Dermis lymphatic vessel endothelial cell (primary cell): ENCODE data around the gene C15orf40. TPM values are rescaled to one million over a fixed set of nuclear protein-coding genes. Genes with fewer than 3 reads are reported as not detected.

Source experiments
- total RNA-seq: library from RNA; depleted of rRNA; stranded (reverse); fragments of >200 nt; gene quantifications from 2 replicates; pipeline ENCODE4 v1.2.1, GENCODE V29; 2014

The C15orf40 gene
- 8.3 and 21.1 TPM in 2 replicates for total RNA-seq

DNA sequence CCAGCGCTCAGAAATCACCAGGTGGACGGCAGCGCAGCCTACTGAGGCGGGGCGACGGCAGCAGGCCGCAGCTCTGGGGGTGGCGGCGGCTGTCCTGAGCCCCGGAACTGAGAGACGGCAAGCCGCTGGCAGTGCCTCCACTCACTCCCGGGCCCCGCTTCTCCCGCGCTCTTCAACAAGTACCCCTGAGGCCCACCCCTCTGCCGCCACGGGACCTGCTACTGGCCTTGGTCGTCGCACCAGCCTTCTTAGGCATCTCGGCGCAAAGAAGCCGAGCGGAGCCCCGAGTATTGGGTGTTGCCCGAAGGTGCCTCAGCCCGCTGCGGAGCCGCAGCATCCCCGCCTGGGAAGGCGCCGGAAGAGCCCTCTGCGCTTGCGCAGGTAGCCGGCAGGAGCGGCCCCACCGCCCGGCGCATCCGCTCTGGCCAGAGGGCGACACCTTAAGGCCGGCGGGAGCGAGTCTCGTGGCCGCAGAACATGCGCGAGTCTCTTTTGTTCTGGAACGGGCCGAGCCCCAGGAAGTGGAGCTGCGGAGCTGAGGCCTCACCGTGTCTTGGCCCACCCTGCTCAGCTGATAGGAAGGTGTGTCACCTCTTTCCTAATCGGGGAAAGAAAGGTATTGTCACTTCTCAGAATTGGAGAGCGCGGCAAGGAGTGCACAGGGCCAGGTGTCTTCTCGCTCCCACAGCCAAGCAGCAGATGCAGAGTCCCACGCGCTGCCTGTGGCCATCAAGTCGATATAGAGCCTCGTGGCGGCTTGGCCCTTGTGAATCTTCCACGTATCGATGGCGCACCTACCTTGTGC is at the start of gene C15orf40:
TSS of gene C15orf40 (minus strand) at position 369 of the 805 bp plus-strand sequence. CDS start at position 337, 32 bp downstream.

DNA sequence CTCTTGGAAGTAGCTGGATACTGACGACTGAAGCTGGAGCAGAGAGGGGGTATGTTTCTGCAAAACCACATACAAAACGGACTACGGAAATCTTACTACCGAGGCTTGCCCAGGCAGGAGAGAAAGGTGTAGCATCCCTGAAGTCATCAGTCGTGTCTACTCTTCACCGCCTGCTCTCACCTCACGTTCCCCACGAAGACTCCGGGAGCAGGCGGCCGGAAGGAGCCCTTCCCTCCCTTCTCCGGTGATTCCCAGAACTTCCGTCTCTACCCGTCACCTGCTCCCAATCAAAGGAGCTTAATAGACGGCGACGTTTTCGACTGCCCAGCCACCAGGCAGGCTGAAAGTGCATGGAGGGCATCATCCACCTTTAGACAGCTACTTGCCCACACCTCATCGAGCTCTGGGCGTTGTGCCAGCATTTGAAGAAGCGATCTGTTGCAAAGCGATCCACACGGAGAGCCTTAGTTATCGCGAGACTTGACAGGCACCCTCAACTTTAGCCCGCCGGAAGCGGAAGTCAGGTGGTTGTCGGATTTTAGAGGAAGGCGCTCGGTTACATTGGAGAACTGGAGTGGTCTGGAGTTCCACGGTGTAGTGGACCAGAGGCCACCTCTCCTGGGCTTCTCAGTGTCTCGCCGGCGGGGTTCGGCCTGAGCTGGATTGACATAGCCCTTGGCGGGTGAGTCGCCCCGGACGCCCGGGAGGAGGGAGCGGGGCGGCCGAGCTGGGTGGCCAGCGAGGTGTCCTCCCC is 25.6 kb downstream of the C15orf40 start, which contains the start of gene RAMAC:
TSS of gene RAMAC (plus strand) at position 523 of the 754 bp plus-strand sequence. CDS start 2,809 bp downstream, outside the sequence.

DNA sequence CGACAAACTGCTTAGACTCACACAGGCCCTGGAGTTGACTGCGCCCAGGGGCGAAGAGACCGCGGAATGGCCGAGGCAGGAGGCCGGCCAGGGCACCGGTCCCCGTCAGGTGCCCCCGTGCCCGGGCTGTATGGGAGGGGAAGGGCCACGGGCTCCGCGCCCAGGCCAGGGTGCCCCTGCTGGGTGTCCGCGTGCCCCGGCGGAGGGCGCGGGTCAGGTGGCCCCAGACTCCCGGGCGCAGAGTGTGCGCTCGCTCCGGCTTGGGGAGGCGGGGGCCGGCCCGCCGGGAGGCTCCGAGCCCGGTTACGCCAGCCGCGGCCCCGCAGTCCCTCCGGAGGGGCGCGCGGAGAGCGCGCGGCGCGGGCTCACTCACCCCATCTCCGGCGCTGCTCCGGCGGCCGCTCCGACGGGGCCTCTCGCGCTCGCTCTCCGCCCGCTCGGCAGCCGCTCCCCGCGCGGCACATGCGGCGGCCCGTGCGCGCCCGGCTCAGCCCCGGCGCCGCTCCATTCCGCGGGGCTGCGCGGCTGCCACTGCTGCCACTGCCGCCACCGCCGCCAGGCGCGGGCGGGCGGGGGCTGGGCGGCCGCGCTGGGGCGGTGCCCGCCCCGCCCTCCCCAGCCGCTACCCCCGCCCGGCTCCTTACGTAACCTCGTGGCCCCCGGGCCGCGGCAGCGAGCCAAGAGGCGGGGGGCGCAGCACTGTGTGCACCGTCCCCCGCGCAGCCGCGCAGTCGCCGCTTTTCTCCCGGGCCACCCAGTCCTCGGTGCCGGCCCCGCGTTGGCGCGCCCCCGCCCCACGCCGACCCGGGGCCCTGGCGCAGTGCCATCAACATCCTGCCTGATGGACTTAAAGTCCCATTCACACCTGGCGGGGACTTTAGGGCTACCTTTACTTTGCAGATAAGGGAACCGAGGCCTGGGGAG is 59.0 kb downstream of the C15orf40 start, which contains the start of gene HOMER2:
TSS of gene HOMER2 (minus strand) at position 563 of the 924 bp plus-strand sequence. CDS start at position 378, 185 bp downstream.

Other genes starting within 250 kb of the C15orf40 start
- gene FSD2, start 205.6 kb downstream of the C15orf40 start, total RNA-seq, result not detected in 2 replicates
- gene WHAMM, start 202.0 kb downstream of the C15orf40 start, total RNA-seq, result 6.1 and 6.2 TPM in 2 replicates
- 0.26 and 0.98 TPM in 2 replicates for gene HOMER2, start 58.9 kb downstream of the C15orf40 start, total RNA-seq
- 27.6 TPM in 2 replicates for gene RAMAC, start 25.4 kb downstream of the C15orf40 start, total RNA-seq
- gene BTBD1, start 55.6 kb upstream of the C15orf40 start, total RNA-seq, result 112 and 117 TPM in 2 replicates
- 19.7 and 30.3 TPM in 2 replicates for gene TM6SF1, start 96.0 kb upstream of the C15orf40 start, total RNA-seq
- gene HDGFL3, start 196.2 kb upstream of the C15orf40 start, total RNA-seq, result 55.6 and 87.2 TPM in 2 replicates